Osteocyte (in vitro differentiated cells): ENCODE results near the gene FAM174C. TPM values are rescaled to one million over a fixed set of nuclear protein-coding genes. Genes with fewer than 3 reads are reported as not detected.

Experiments used
- DNase-seq: peaks from one replicate; pipeline ENCODE4 v3.0.0; 2021; ENCODE audit warnings: mixed read lengths; ENCODE audit not compliant: unreplicated experiment; ENCODE audit errors: extremely low spot score
- H3K27ac Mint-ChIP-seq: one replicate; pipeline ENCODE4 v1.8.0; 2021; ENCODE audit warnings: mild to moderate bottlenecking, mixed read lengths; ENCODE audit not compliant: unreplicated experiment
- H3K27me3 Mint-ChIP-seq: one replicate; pipeline ENCODE4 v1.8.0; 2021; ENCODE audit warnings: mixed read lengths; ENCODE audit not compliant: unreplicated experiment
- H3K36me3 Mint-ChIP-seq: one replicate; pipeline ENCODE4 v1.8.0; 2021; ENCODE audit warnings: mixed read lengths; ENCODE audit not compliant: unreplicated experiment
- H3K4me1 Mint-ChIP-seq: one replicate; pipeline ENCODE4 v1.8.0; 2021; ENCODE audit warnings: mixed read lengths; ENCODE audit not compliant: unreplicated experiment
- H3K4me3 Mint-ChIP-seq: one replicate; pipeline ENCODE4 v1.8.0; 2021; ENCODE audit warnings: mild to moderate bottlenecking, moderate library complexity, mixed read lengths; ENCODE audit not compliant: unreplicated experiment
- H3K9me3 Mint-ChIP-seq: one replicate; pipeline ENCODE4 v1.8.0; 2021; ENCODE audit warnings: mixed read lengths; ENCODE audit not compliant: unreplicated experiment
- CTCF ChIP-seq: fragments of 200-600 bp; sonication (generic); IDR thresholded peaks from 2 replicates; pipeline ENCODE4 v1.5.0; 2021; ENCODE audit warnings: antibody characterized with exemption, mild to moderate bottlenecking, moderate library complexity
- total RNA-seq: library from RNA; stranded (reverse); gene quantifications from 2 replicates; pipeline ENCODE4 v1.2.1, GENCODE V29; 2021

Gene FAM174C
- total RNA-seq, 1 donor from 2014 or later = 35.3 TPM

GRCh38 chr19:1281569-1282287, 6.4 kb downstream of the FAM174C start:
- H3K36me3 Mint-ChIP-seq = peaks cover 4% of the 10 kb centered on the region
- H3K4me1 Mint-ChIP-seq = peaks cover 14% of the 10 kb centered on the region
- no peaks in the 10 kb centered on the region for H3K9me3 Mint-ChIP-seq
- H3K4me3 Mint-ChIP-seq = no peak overlapping the region
- TF ChIP-seq CTCF = no peak
- H3K27me3 Mint-ChIP-seq = peaks cover 11% of the 10 kb centered on the region
- DNase-seq = no peak
- no peak overlapping the region for H3K27ac Mint-ChIP-seq

GRCh38 chr19:1282588-1283206, 7.4 kb downstream of the FAM174C start:
- TF ChIP-seq CTCF = no peak
- H3K4me3 Mint-ChIP-seq = no peak overlapping the region
- no peak for DNase-seq

GRCh38 chr19:1283207-1283916, 8.0 kb downstream of the FAM174C start:
- peaks cover 4% of the 10 kb centered on the region for H3K36me3 Mint-ChIP-seq
- H3K4me3 Mint-ChIP-seq = no peak overlapping the region
- no peak for TF ChIP-seq CTCF
- H3K4me1 Mint-ChIP-seq = peaks cover 14% of the 10 kb centered on the region
- H3K27ac Mint-ChIP-seq = no peak overlapping the region
- H3K27me3 Mint-ChIP-seq = peaks cover 11% of the 10 kb centered on the region
- DNase-seq = no peak
- no peaks in the 10 kb centered on the region for H3K9me3 Mint-ChIP-seq

More at GRCh38 chr19:1282588-1283206, 7.4 kb downstream of the FAM174C start:
- Mint-ChIP-seq H3K27ac (no peak overlapping the region), H3K36me3 (peaks cover 4% of the 10 kb centered on the region), H3K4me1 (peaks cover 14% of the 10 kb centered on the region), H3K27me3 (peaks cover 11% of the 10 kb centered on the region), H3K9me3 (no peaks in the 10 kb centered on the region)

GRCh38 chr19:1283917-1284292, 8.6 kb downstream of the FAM174C start:
- peaks cover 14% of the 10 kb centered on the region for H3K4me1 Mint-ChIP-seq
- no peaks in the 10 kb centered on the region for H3K9me3 Mint-ChIP-seq
- TF ChIP-seq CTCF = no peak
- H3K36me3 Mint-ChIP-seq = peaks cover 4% of the 10 kb centered on the region
- H3K27ac Mint-ChIP-seq = no peak overlapping the region
- H3K27me3 Mint-ChIP-seq = peaks cover 11% of the 10 kb centered on the region
- H3K4me3 Mint-ChIP-seq = no peak overlapping the region
- DNase-seq = no peak
